MM.1S (cell line): ENCODE results near the gene AGAP1.

ENCODE experiments used
- CTCF ChIP-seq: fragments of 300-600 bp; sonication (generic); IDR thresholded peaks from 2 replicates; pipeline ENCODE4 v1.5.1; 2016; ENCODE audit warnings: antibody characterized with exemption, low read length, mixed read lengths
- EZH2 ChIP-seq: fragments of 300-600 bp; sonication (generic); optimal IDR thresholded peaks from 2 replicates; pipeline ENCODE3; 2017; ENCODE audit warnings: low read depth, mild to moderate bottlenecking, antibody characterized with exemption, low read length, mixed read lengths
- EZH2phosphoT487 ChIP-seq: fragments of 300-600 bp; sonication (generic); IDR thresholded peaks from 2 replicates; pipeline ENCODE4 v1.6.1; 2018; ENCODE audit warnings: antibody characterized with exemption, low read length

GRCh38 chr2:235556901-235557300 is 63.1 kb downstream of the AGAP1 start:
- TF ChIP-seq CTCF (no peak), EZH2 (no peak), EZH2phosphoT487 (no peak)
